ENCODE results near the gene SNX5. TPM values are rescaled to one million over a fixed set of nuclear protein-coding genes. Genes with fewer than 3 reads are reported as not detected.

SNX5 gene
- total RNA-seq, 1 experiment from 2014 or later, result 181 TPM

GRCh38 chr20:17940224-17940971 lies 28.2 kb downstream of the SNX5 start:
- no peak for DNase-seq (ENCODE audit: low spot score)

- DNase-seq (ENCODE audit: low spot score), result no peak
These were observed 28.9 kb downstream of the SNX5 start for GRCh38 chr20:17939622-17940223.

GRCh38 chr20:17938871-17939619 lies 29.5 kb downstream of the SNX5 start:
- DNase-seq (ENCODE audit: low spot score), result peak; percentile 73

GRCh38 chr20:17936761-17937732 lies 31.5 kb downstream of the SNX5 start:
- DNase-seq (ENCODE audit: low spot score), result no peak

- no peak for DNase-seq (ENCODE audit: low spot score)
These were observed 32.3 kb downstream of the SNX5 start for GRCh38 chr20:17936286-17936760.

- DNase-seq (ENCODE audit: low spot score), result no peak
These were observed 32.8 kb downstream of the SNX5 start for GRCh38 chr20:17935761-17936160.

- DNase-seq (ENCODE audit: low spot score), result no peak
These were observed 33.4 kb downstream of the SNX5 start for GRCh38 chr20:17935186-17935585.

- no peak for DNase-seq (ENCODE audit: low spot score)
These were observed 34.3 kb downstream of the SNX5 start for GRCh38 chr20:17934141-17934862.

- no peak for DNase-seq (ENCODE audit: low spot score)
These were observed 34.9 kb downstream of the SNX5 start for GRCh38 chr20:17933711-17934110.

- DNase-seq (ENCODE audit: low spot score), result no peak
These were observed 35.5 kb downstream of the SNX5 start for GRCh38 chr20:17933121-17933520.

- no peak for DNase-seq (ENCODE audit: low spot score)
These were observed 36.2 kb downstream of the SNX5 start for GRCh38 chr20:17932396-17932795.

- DNase-seq (ENCODE audit: low spot score), result no peak
These were observed 37.1 kb downstream of the SNX5 start for GRCh38 chr20:17931513-17931912.

- DNase-seq (ENCODE audit: low spot score), result peak; percentile 22
These were observed 39.8 kb downstream of the SNX5 start for GRCh38 chr20:17928633-17929311.

- DNase-seq (ENCODE audit: low spot score), result no peak
These were observed 40.4 kb downstream of the SNX5 start for GRCh38 chr20:17928211-17928611.

- no peak for DNase-seq (ENCODE audit: low spot score)
These were observed 42.7 kb downstream of the SNX5 start for GRCh38 chr20:17925940-17926300.

- no peak for DNase-seq (ENCODE audit: low spot score)
These were observed 43.3 kb downstream of the SNX5 start for GRCh38 chr20:17925141-17925939.

- DNase-seq (ENCODE audit: low spot score), result no peak
These were observed 46.8 kb downstream of the SNX5 start for GRCh38 chr20:17921774-17922173.

- DNase-seq (ENCODE audit: low spot score), result no peak
These were observed 49.4 kb downstream of the SNX5 start for GRCh38 chr20:17919149-17919548.
